HG03103 (cell line): Measurements from ENCODE around the gene ORM2.
A peak's percentile ranks its signal among the peaks of the same experiment; 100 is the strongest.

Experiments used
- ATAC-seq: cut with Tn5 transposase; IDR thresholded peaks from one replicate; pipeline ENCODE4 v1.9.1; 2021; ENCODE audit warnings: low read depth; ENCODE audit not compliant: unreplicated experiment

The ORM2 gene

GRCh38 chr9:114346146-114346545 is 16.5 kb downstream of the ORM2 start:
- no peak for ATAC-seq

GRCh38 chr9:114347675-114348074 is 18.0 kb downstream of the ORM2 start:
- no peak for ATAC-seq

- no peak for ATAC-seq
Measured at GRCh38 chr9:114348261-114348905, 18.7 kb downstream of the ORM2 start.

GRCh38 chr9:114348906-114349482 is 19.3 kb downstream of the ORM2 start:
- peak; percentile 77 for ATAC-seq

- no peak for ATAC-seq
Measured at GRCh38 chr9:114349713-114350480, 20.2 kb downstream of the ORM2 start.

- ATAC-seq, result no peak
Measured at GRCh38 chr9:114350636-114351401, 21.1 kb downstream of the ORM2 start.

GRCh38 chr9:114351932-114352331 is 22.3 kb downstream of the ORM2 start:
- ATAC-seq, result no peak

- no peak for ATAC-seq
Measured at GRCh38 chr9:114355821-114356220, 26.2 kb downstream of the ORM2 start.

GRCh38 chr9:114356792-114357191 is 27.1 kb downstream of the ORM2 start:
- ATAC-seq, result no peak

GRCh38 chr9:114357360-114357759 is 27.7 kb downstream of the ORM2 start:
- ATAC-seq, result no peak

- no peak for ATAC-seq
Measured at GRCh38 chr9:114357911-114358328, 28.3 kb downstream of the ORM2 start.

- ATAC-seq, result no peak
Measured at GRCh38 chr9:114359801-114360200, 30.1 kb downstream of the ORM2 start.

- ATAC-seq, result no peak
Measured at GRCh38 chr9:114361542-114361941, 31.9 kb downstream of the ORM2 start.

GRCh38 chr9:114362394-114362793 is 32.7 kb downstream of the ORM2 start:
- ATAC-seq, result no peak

- no peak for ATAC-seq
Measured at GRCh38 chr9:114363424-114363823, 33.8 kb downstream of the ORM2 start.

- ATAC-seq, result no peak
Measured at GRCh38 chr9:114364134-114365041, 34.7 kb downstream of the ORM2 start.

GRCh38 chr9:114365194-114365593 is 35.5 kb downstream of the ORM2 start:
- no peak for ATAC-seq

GRCh38 chr9:114366334-114367128 is 36.9 kb downstream of the ORM2 start:
- peak; percentile 45 for ATAC-seq

- no peak for ATAC-seq
Measured at GRCh38 chr9:114367366-114367765, 37.7 kb downstream of the ORM2 start.
